IPS-18a (cell line): Measurements from ENCODE around the gene COA8.

Experiments
- H3K27ac ChIP-seq: one replicate; pipeline ENCODE4 v1.5.1; 2013; ENCODE audit warnings: low read length
- H3K27me3 ChIP-seq: one replicate; pipeline ENCODE4 v1.6.1; 2013; ENCODE audit warnings: mild to moderate bottlenecking, low read length; ENCODE audit not compliant: control insufficient read depth, insufficient read depth
- H3K36me3 ChIP-seq: one replicate; pipeline ENCODE4 v1.6.1; 2013; ENCODE audit warnings: low read depth, low read length; ENCODE audit not compliant: control insufficient read depth
- H3K4me1 ChIP-seq: one replicate; pipeline ENCODE4 v1.6.1; 2013; ENCODE audit warnings: low read depth, low read length; ENCODE audit not compliant: control insufficient read depth
- H3K4me3 ChIP-seq: one replicate; pipeline ENCODE4 v1.5.1; 2013; ENCODE audit warnings: low read length
- H3K9ac ChIP-seq: one replicate; pipeline ENCODE4 v1.6.1; 2013; ENCODE audit warnings: mild to moderate bottlenecking, low read length, moderate library complexity
- H3K9me3 ChIP-seq: one replicate; pipeline ENCODE4 v1.6.1; 2013; ENCODE audit warnings: low read depth, low read length; ENCODE audit not compliant: control insufficient read depth

COA8 gene

GRCh38 chr14:103533999-103534575, 28.7 kb upstream of the COA8 start:
- no peak overlapping the region for H3K27ac ChIP-seq
- H3K4me3 ChIP-seq: no peak overlapping the region
- H3K36me3 ChIP-seq: peaks cover 6% of the 10 kb centered on the region
- H3K9ac ChIP-seq: no peak overlapping the region
- no peaks in the 10 kb centered on the region for H3K9me3 ChIP-seq
- no peaks in the 10 kb centered on the region for H3K27me3 ChIP-seq
- H3K4me1 ChIP-seq: no peaks in the 10 kb centered on the region

- no peaks in the 10 kb centered on the region for H3K4me1 ChIP-seq
- H3K9me3 ChIP-seq: no peaks in the 10 kb centered on the region
These were observed 28.1 kb upstream of the COA8 start for GRCh38 chr14:103534576-103535061.

GRCh38 chr14:103535081-103535890, 27.5 kb upstream of the COA8 start:
- Histone ChIP-seq H3K9ac (no peak overlapping the region), H3K27ac (no peak overlapping the region), H3K27me3 (no peaks in the 10 kb centered on the region), H3K36me3 (peaks cover 6% of the 10 kb centered on the region), H3K4me3 (no peak overlapping the region), H3K9me3 (no peaks in the 10 kb centered on the region), H3K4me1 (peaks cover under 1% of the 10 kb centered on the region)

More at GRCh38 chr14:103534576-103535061, 28.1 kb upstream of the COA8 start:
- Histone ChIP-seq H3K27me3 (no peaks in the 10 kb centered on the region), H3K27ac (no peak overlapping the region), H3K4me3 (no peak overlapping the region), H3K9ac (no peak overlapping the region), H3K36me3 (peaks cover 6% of the 10 kb centered on the region)

- Histone ChIP-seq H3K9me3 (no peaks in the 10 kb centered on the region), H3K27ac (no peak overlapping the region), H3K4me3 (no peak overlapping the region), H3K9ac (no peak overlapping the region), H3K4me1 (peaks cover 5% of the 10 kb centered on the region), H3K27me3 (no peaks in the 10 kb centered on the region), H3K36me3 (peaks cover 6% of the 10 kb centered on the region)
These were observed 26.7 kb upstream of the COA8 start for GRCh38 chr14:103535891-103536565.

- Histone ChIP-seq H3K9me3 (no peaks in the 10 kb centered on the region), H3K27ac (no peak overlapping the region), H3K4me3 (no peak overlapping the region), H3K36me3 (peaks cover 6% of the 10 kb centered on the region), H3K27me3 (no peaks in the 10 kb centered on the region), H3K9ac (no peak overlapping the region), H3K4me1 (peaks cover 8% of the 10 kb centered on the region)
These were observed 26.1 kb upstream of the COA8 start for GRCh38 chr14:103536693-103537092.

GRCh38 chr14:103537175-103537990, 25.4 kb upstream of the COA8 start:
- no peak overlapping the region for H3K27ac ChIP-seq
- H3K4me3 ChIP-seq: no peak overlapping the region
- no peak overlapping the region for H3K9ac ChIP-seq
- H3K36me3 ChIP-seq: peaks cover 3% of the 10 kb centered on the region
- H3K27me3 ChIP-seq: no peaks in the 10 kb centered on the region
- peaks cover 15% of the 10 kb centered on the region for H3K4me1 ChIP-seq
- H3K9me3 ChIP-seq: no peaks in the 10 kb centered on the region

- Histone ChIP-seq H3K4me1 (peaks cover 25% of the 10 kb centered on the region), H3K9me3 (no peaks in the 10 kb centered on the region), H3K27me3 (no peaks in the 10 kb centered on the region), H3K9ac (no peak overlapping the region), H3K4me3 (no peak overlapping the region), H3K36me3 (peaks cover 3% of the 10 kb centered on the region), H3K27ac (no peak overlapping the region)
These were observed 24.3 kb upstream of the COA8 start for GRCh38 chr14:103538291-103539055.

- Histone ChIP-seq H3K4me3 (no peak overlapping the region), H3K4me1 (peaks cover 29% of the 10 kb centered on the region), H3K36me3 (peaks cover 3% of the 10 kb centered on the region), H3K27me3 (no peaks in the 10 kb centered on the region), H3K9me3 (no peaks in the 10 kb centered on the region), H3K27ac (no peak overlapping the region), H3K9ac (no peak overlapping the region)
These were observed 23.5 kb upstream of the COA8 start for GRCh38 chr14:103539056-103539825.

GRCh38 chr14:103540821-103541708, 21.7 kb upstream of the COA8 start:
- Histone ChIP-seq H3K9me3 (no peaks in the 10 kb centered on the region), H3K27ac (no peak overlapping the region), H3K9ac (no peak overlapping the region), H3K36me3 (no peaks in the 10 kb centered on the region), H3K4me1 (peaks cover 29% of the 10 kb centered on the region), H3K27me3 (no peaks in the 10 kb centered on the region), H3K4me3 (no peak overlapping the region)
